ENCODE data around the gene WWOX. TPM values are rescaled to one million over a fixed set of nuclear protein-coding genes. Genes with fewer than 3 reads are reported as not detected.
A peak's percentile ranks its signal among the peaks of the same experiment; 100 is the strongest.

The WWOX gene
- total RNA-seq, 2 donors from 2014 or later: 10.6 to 13.1 TPM

DNA sequence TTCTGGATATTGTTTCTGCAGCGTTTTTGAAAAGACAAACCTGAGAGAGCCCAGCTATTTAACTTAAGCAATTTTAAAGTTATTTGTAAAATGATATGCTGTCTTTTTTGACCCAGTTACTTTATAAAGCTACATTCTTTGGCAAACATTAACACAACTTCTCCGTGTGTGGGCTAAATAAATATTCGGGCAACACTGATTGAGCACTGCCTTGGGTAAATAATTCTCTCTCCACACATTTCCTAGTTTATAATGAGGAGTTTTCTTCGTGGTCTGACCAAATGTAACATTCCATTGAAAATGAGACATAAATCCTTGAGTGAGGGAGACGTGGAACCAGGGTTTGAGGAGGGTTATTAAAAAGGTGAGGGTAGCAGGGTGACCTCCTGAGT, 142.8 kb downstream of the WWOX start:
- DNase-seq (no peak), ATAC-seq (no peak)
- intact Hi-C loops (cut with DNase I, micrococcal nuclease): no loop called here

DNA sequence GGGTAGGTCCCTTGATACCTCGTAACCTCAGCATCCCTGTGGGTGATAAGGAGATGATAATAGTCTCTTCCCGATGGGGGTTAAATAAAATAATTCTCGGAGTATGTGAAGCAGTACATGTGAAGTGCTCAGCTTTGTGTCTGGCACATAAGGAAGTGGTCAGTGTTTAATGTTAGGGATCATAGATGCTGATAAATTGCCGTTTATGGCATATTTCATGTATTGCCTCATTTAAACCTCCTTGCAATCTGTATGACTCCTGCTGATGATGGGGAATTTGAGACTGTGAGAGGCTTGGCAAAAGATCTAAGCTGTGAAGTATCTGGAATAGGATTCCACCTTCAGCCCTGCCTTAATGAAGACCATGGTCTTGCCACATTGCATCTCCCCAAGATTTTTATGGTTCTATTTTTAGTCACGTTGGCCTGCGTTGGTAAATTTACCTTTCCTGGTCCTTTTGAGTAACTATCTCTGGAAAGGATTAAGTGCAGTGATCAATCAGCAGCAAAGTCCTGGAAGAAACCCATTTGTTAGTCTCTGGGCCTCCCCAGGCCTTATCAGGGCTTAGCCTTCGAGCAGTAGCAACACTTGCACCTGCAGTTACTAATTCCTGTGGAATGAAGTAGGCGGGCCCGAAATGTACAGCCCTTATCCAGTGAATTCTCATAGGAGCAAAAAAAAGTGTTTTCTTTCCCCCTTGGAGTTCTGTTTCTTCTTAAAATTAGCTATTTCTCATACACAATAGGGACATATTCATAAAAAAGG, 144.9 kb downstream of the WWOX start:
- DNase-seq: no peak
- ATAC-seq: no peak
- intact Hi-C loops (cut with DNase I, micrococcal nuclease): no loop called here

GRCh38 chr16:78246559-78246958, 147.1 kb downstream of the WWOX start:
- no peak for ATAC-seq
- no peak for DNase-seq
- intact Hi-C loops (cut with DNase I, micrococcal nuclease): no loop called here

DNA sequence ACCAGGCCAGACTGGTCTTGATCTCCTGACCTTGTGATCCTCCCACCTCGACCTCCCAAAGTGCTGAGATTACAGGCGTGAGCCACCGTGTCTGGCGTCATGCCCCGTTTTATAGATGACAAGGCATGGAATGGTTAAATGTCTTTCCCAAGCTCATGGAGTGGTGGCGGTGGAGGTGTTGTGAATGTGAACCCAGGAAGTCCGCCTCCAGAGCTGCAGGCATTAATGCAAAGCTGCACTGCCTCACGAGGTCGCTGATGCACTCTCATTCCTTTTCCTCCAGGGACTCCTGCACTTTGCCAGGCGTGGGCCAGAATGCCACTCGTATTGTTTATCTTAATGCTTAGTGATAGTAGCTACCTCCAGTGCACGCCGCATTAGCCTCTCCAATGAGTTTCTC, 149.6 kb downstream of the WWOX start:
- ATAC-seq (peak; percentile 96), DNase-seq (peak; percentile 40 to 61)
- intact Hi-C loops (cut with DNase I, micrococcal nuclease): no loop called here

GRCh38 chr16:78249832-78250231, 150.4 kb downstream of the WWOX start:
- intact Hi-C loops (cut with DNase I, micrococcal nuclease): no loop called here
- DNase-seq (no peak), ATAC-seq (no peak)

DNA sequence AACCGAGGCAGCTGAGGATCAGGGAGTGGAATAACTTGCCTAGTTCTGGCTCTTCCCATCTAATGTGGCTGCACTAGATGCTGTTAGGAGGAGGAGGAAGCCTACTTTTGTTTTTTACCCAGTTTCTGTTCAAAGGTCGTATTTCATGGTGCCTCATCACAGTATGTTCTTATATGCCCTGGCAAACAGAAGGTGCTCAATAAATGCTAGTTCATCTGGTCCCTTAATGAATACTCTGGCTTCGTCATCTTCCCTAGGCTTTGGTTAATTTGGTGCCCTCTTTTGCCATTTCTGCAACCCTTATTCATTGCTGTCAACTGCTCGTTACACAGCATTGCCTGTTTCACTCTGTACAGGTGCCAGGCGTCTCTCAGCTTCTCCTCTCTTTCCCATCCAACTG, 151.7 kb downstream of the WWOX start:
- DNase-seq (no peak), ATAC-seq (no peak)
- intact Hi-C loops (cut with DNase I, micrococcal nuclease): no loop called here

GRCh38 chr16:78252757-78253156, 153.3 kb downstream of the WWOX start:
- DNase-seq (no peak), ATAC-seq (no peak)

DNA sequence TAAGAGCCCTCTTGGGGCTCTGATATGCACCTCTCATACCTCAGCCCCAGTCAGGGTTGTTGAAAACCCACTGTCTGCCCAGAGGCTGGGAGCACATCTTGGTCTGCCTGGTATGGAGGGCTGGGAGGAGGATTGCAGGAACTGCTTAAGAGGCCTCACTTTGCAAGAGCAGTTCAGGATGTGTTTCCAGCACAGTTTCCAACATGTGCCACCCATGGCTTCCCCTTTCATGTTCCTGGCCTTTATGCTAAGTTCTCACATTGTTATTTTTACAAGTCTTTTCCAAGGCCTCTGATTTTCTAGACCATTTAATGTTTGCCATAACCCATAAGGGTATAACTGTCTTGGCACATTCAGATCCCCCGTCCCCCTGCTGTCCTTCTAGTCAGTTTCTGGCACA, 155.4 kb downstream of the WWOX start:
- intact Hi-C loops (cut with DNase I, micrococcal nuclease): no loop called here

More at GRCh38 chr16:78252757-78253156, 153.3 kb downstream of the WWOX start:
- intact Hi-C loops (cut with DNase I, micrococcal nuclease): no loop called here

GRCh38 chr16:78256686-78257375, 157.4 kb downstream of the WWOX start:
- no peak for ATAC-seq

More for the DNA sequence above, 155.4 kb downstream of the WWOX start:
- no peak for DNase-seq
- ATAC-seq: no peak

GRCh38 chr16:78257376-78257728, 157.9 kb downstream of the WWOX start:
- DNase-seq (no peak), ATAC-seq (no peak)
- intact Hi-C loops (cut with DNase I, micrococcal nuclease): no loop called here

More at GRCh38 chr16:78256686-78257375, 157.4 kb downstream of the WWOX start:
- intact Hi-C loops (cut with DNase I, micrococcal nuclease): no loop called here
- DNase-seq: no peak

GRCh38 chr16:78258375-78259065, 159.1 kb downstream of the WWOX start:
- DNase-seq (no peak), ATAC-seq (no peak)
- intact Hi-C loops (cut with DNase I, micrococcal nuclease): no loop called here

DNA sequence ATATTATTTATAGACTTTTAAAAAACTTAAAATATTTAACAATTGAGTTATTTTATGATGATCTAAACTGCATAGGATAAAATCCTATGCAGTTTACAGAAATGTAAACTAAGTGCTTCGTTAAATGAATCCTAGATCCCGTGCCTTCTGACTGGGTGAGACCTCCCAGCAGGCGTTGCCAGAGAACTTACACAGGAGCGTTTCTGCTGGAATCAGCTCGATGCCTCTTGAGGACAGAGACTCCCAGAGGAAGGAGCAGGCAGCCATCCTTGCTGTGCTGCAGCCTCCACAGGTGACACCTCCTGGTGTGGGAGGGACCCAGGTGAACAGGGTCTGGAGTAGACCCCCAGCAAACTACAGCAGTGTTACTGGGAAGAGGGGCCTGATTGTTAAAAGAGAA, 160.4 kb downstream of the WWOX start:
- no peak for DNase-seq
- intact Hi-C loops (cut with DNase I, micrococcal nuclease): no loop called here
- no peak for ATAC-seq

GRCh38 chr16:78264642-78265041, 165.2 kb downstream of the WWOX start:
- intact Hi-C loops (cut with DNase I, micrococcal nuclease): no loop called here
- DNase-seq: no peak
- ATAC-seq: no peak

GRCh38 chr16:78269256-78269655, 169.8 kb downstream of the WWOX start:
- ATAC-seq (no peak), DNase-seq (no peak)
- intact Hi-C loops (cut with DNase I, micrococcal nuclease): no loop called here

DNA sequence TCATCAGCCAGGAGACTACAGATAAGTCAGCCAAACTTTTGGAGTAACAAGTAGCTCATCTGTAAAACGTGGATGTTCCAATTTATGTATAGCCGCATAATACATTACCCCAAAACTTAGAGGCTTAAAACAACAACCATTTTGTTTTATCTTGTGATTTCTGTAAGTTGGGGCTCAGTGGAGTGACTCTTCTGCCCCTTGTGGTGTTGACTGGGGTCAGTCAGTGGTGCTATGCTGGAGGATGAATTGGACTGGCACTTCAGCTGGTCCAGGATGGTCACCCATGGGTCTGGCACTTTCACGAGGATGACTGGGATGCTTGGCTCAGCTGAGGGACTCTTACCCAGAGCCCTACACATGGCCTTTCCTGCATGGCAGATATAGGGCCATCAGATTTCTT, 172.5 kb downstream of the WWOX start:
- intact Hi-C loops (cut with DNase I, micrococcal nuclease): no loop called here
- ATAC-seq (no peak), DNase-seq (no peak)

DNA sequence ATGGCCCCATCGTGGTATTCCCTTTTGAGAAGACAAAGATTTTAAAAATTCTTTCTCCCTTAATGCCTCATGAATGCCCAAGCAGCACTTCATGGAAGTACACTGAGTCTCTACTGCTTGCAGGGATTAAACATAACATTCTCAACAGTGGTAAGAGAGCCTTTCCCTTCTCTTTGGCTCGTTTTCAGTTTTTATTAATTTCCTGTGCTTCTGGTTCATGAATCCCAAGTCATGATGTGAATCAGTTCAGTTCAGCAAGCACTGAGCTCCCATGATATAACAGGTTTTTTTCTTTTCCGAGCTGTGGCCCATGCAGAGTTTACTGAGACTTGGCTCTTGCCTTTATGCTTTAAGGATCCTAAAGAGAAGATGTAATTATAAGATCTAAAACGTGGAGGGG, 175.3 kb downstream of the WWOX start:
- intact Hi-C loops (cut with DNase I, micrococcal nuclease): no loop called here
- ATAC-seq: no peak

DNA sequence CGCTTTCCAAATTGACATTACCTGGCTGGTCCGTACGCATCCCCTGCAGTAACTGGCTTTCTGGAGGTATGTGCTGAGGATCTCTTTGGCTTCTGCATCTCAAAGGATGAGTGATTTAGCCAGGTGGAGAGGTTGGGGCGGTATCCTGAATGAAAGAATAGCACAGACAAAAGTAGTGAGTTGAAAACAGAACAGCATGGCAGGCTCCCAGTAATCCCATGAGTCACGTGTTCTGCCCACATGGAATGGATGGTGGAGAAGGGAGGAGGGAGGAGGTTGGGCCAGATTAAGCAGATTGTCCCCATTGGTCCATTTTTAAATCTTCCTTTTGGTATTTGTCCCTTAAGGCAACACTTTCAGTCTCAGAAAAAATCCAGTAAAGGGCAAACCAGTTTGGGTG, 176.0 kb downstream of the WWOX start:
- ATAC-seq (no peak), DNase-seq (no peak)
- intact Hi-C loops (cut with DNase I, micrococcal nuclease): no loop called here

More for the DNA sequence above, 175.3 kb downstream of the WWOX start:
- no peak for DNase-seq

DNA sequence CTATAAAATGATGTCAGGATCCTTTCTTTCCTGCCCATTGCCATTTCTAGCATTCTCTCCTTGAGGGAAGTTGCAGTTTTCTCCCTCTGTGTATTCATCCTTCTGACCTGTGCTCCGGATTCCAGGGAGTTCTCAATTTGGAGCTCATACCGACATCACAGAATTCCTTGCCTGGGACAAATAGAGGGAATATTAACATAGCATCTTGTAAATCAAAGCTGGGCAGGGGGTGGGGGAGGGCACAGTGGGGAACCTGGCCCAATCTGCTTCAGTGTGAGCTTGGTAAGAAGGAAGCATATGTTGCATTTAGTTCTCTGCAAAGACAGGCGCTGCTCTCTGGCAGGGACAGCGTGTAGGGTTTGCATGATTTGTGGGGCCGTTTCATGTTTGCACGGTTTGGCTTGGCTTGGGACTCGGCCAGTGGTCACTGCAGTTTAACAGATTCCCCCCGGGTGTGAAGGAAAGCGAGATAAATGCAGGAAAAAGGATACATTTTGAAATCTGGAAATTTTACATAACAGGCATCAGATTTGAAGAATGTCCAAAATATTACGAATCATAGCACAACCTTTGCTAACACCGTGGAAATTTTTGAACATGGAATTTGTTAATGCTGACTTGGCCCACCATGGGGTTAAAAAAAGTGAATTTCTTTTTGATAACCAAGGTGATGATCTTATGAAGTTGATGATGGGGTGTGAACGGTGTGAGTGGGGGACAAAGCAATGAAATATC, 178.0 kb downstream of the WWOX start:
- no peak for ATAC-seq
- intact Hi-C loops (cut with DNase I, micrococcal nuclease): no loop called here
- no peak for DNase-seq

DNA sequence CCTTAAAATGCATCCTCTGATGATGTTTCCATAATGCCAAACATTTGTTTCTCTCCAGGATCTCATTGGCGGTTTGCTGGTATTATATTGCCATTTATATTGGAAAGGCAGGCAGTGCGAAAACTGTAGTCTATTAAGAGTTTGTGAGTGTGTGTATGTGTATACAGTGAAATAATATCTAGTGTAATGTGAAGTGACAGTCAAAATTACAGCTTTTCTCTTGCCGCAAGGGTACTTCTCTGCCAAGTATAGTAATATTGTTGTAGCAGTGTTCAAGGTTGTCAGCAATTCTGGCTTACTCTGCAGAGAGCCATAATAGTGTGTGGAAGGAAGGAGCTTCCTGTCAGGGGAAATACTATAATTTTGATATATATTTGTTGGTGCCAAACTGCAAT, 178.6 kb downstream of the WWOX start:
- DNase-seq (no peak), ATAC-seq (no peak)
- intact Hi-C loops (cut with DNase I, micrococcal nuclease): no loop called here
